ENCODE measurements around the gene MAN2A2.

Gene MAN2A2

DNA sequence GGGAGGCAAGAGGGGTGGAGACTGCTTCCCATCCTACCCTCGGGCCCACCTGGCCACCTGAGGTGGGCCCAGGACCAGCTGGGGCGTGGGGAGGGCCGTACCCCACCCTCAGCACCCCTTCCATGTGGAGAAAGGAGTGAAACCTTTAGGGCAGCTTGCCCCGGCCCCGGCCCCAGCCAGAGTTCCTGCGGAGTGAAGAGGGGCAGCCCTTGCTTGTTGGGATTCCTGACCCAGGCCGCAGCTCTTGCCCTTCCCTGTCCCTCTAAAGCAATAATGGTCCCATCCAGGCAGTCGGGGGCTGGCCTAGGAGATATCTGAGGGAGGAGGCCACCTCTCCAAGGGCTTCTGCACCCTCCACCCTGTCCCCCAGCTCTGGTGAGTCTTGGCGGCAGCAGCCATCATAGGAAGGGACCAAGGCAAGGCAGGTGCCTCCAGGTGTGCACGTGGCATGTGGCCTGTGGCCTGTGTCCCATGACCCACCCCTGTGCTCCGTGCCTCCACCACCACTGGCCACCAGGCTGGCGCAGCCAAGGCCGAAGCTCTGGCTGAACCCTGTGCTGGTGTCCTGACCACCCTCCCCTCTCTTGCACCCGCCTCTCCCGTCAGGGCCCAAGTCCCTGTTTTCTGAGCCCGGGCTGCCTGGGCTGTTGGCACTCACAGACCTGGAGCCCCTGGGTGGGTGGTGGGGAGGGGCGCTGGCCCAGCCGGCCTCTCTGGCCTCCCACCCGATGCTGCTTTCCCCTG, 21.0 kb upstream of the MAN2A2 start:
- in situ Hi-C loops (cut with HindIII; ENCODE audit: low pct_unique_long_range_greater_than_20kb, low sequenced_read_pairs) = no loop called here
- no peak for DNase-seq (ENCODE audit: low read depth in 1 of 2, low spot score in 1 of 2)
- TF ChIP-seq JUND (IDR thresholded peaks at IDR 0.05; ENCODE audit: low read depth) = no peak

DNA sequence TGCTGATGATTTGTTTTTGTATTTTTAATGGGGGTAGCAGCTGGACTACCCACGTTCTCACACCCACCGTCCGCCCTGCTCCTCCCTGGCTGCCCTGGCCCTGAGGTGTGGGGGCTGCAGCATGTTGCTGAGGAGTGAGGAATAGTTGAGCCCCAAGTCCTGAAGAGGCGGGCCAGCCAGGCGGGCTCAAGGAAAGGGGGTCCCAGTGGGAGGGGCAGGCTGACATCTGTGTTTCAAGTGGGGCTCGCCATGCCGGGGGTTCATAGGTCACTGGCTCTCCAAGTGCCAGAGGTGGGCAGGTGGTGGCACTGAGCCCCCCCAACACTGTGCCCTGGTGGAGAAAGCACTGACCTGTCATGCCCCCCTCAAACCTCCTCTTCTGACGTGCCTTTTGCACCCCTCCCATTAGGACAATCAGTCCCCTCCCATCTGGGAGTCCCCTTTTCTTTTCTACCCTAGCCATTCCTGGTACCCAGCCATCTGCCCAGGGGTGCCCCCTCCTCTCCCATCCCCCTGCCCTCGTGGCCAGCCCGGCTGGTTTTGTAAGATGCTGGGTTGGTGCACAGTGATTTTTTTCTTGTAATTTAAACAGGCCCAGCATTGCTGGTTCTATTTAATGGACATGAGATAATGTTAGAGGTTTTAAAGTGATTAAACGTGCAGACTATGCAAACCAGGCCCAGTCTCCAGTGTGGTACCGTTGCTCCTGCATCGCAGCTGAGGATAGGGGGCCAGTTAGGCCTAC, 20.1 kb upstream of the MAN2A2 start:
- no peak for TF ChIP-seq JUND (IDR thresholded peaks at IDR 0.05; ENCODE audit: low read depth)
- in situ Hi-C loops (cut with HindIII; ENCODE audit: low pct_unique_long_range_greater_than_20kb, low sequenced_read_pairs) = no loop called here
- no peak for DNase-seq (ENCODE audit: low read depth in 1 of 2, low spot score in 1 of 2)

DNA sequence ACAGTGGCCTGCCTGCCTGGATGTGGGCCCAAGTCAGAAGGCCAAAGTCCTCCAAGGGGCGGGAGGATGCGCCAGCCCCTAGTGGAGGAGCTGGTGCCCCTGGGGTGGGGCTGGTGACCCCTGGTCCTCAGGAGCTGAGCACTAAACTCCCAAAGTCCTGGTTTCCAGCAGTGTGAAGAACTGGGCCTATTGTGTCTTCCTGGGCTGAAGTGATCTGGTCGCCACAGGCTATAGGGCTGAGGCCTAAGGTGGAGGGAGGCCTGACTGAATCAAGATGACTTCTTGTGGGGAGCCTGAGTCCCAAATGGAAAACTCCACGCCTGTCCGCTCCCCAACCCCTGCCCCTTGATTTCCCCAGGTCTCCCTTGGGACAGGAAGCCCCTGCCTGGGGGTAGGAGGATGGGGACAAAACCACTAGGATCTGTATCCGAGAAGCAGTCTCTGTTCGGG, 19.6 kb upstream of the MAN2A2 start:
- in situ Hi-C loops (cut with HindIII; ENCODE audit: low pct_unique_long_range_greater_than_20kb, low sequenced_read_pairs) = no loop called here
- no peak for TF ChIP-seq JUND (IDR thresholded peaks at IDR 0.05; ENCODE audit: low read depth)
- no peak for DNase-seq (ENCODE audit: low read depth in 1 of 2, low spot score in 1 of 2)

DNA sequence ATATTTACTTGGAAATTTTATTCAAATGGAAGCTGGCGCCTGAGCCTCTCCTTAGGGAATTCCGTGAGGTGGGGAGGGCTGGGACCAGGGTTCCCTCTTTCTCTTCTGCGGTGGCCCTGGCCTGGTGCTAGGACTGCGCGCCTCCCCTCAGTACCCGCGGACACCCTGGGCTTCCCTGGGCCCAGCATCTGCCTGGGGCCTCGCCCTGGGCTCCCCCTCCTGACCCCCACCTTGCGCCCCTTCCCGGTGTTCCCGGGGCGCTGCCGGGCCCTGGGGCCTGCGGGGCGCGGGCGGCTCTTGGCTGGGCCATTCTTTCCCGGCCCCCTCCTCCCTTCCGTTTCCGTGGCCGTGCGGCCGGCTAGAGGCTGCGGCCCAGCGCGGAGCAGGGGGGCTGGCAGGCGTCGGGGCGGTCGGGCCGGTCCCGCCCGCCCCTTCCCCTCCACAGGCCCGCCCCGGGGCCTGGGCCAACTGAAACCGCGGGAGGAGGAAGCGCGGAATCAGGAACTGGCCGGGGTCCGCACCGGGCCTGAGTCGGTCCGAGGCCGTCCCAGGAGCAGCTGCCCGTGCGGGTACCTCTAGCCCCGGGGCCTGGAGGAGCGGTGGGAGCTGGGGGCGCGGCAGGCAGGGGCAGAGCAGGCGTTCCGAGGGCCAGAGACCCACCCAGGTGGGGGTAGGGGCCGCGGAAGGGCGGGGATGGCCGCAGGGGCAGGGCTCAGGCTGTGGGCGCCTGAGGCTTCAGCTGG, 19.0 kb upstream of the MAN2A2 start, which contains the start of gene FES:
FES (plus strand) TSS at position 529 of the 743 bp plus-strand sequence. CDS start 542 bp downstream, outside the sequence.
- in situ Hi-C loops (cut with HindIII; ENCODE audit: low pct_unique_long_range_greater_than_20kb, low sequenced_read_pairs) = no loop called here
- no peak for TF ChIP-seq JUND (IDR thresholded peaks at IDR 0.05; ENCODE audit: low read depth)

DNA sequence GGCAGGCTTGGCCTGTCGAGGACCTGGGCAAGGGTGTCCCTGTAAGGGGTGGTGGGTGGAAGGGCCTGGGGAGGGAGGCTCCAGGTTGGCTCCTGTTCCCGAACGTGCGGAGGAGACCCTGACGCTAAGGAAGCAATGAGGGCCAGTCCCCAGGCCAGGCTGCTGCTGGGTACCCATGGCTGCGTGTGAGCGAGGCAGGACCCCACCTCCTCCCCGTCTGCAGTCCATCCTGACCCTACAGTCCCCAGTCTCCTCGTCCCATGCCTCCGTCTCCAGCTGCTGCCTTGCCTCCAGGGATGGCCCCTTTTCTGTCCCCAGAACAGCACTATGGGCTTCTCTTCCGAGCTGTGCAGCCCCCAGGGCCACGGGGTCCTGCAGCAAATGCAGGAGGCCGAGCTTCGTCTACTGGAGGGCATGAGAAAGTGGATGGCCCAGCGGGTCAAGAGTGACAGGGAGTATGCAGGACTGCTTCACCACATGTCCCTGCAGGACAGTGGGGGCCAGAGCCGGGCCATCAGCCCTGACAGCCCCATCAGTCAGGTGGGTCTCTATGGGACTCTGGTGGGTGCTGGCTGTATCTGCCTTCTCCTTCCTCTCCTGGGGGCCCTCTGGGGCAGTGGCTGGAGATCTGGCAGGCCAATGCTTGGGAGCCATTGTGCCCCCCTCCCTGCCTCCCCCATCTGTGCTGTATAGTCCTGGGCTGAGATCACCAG, 18.2 kb upstream of the MAN2A2 start:
- no peak for TF ChIP-seq JUND (IDR thresholded peaks at IDR 0.05; ENCODE audit: low read depth)
- in situ Hi-C loops (cut with HindIII; ENCODE audit: low pct_unique_long_range_greater_than_20kb, low sequenced_read_pairs) = no loop called here
- no peak for DNase-seq (ENCODE audit: low read depth in 1 of 2, low spot score in 1 of 2)

More for the DNA sequence above, 19.0 kb upstream of the MAN2A2 start, which contains the start of gene FES:
- no peak for DNase-seq (ENCODE audit: low read depth in 1 of 2, low spot score in 1 of 2)

DNA sequence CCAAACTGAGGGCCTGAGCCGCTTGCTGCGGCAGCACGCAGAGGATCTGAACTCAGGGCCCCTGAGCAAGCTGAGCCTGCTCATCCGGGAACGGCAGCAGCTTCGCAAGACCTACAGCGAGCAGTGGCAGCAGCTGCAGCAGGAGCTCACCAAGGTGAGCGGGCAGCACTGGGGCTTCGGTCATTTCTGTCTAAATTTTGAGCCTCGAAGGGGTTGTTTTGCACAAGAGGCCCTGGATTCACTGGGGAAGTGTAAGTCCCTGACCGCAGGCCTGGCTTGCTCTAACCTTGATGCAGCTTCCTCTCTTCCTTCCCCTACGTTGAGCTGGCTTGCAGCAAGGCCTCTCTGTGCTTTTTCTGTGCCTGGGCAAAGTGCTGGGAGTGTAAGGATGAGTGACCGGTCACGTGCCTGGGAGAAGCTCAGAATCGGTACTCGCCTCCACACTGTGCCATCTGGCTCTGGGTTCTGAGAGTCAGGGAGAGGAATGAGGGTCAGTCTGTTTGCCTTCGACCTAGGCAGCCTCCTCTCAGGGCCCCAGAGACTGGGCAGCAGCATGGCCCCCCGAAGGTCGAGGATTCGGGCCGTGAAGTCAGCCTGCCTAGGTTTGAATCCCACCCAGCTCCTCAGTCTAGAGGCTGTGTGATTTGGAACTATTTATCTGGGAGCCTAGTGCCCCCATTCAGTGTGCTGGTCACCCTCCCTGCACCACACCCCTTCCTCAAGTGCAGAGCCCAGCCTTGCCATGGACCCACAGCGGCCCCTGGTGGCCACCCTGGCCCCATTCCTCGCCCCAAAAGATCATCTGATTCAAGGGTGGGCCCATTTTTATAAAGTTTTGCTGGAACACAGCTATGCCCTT, 17.4 kb upstream of the MAN2A2 start:
- no peak for TF ChIP-seq JUND (IDR thresholded peaks at IDR 0.05; ENCODE audit: low read depth)
- DNase-seq (ENCODE audit: low read depth in 1 of 2, low spot score in 1 of 2) = peak in 1 of 2 experiments; percentile 50
- in situ Hi-C loops (cut with HindIII; ENCODE audit: low pct_unique_long_range_greater_than_20kb, low sequenced_read_pairs) = no loop called here

DNA sequence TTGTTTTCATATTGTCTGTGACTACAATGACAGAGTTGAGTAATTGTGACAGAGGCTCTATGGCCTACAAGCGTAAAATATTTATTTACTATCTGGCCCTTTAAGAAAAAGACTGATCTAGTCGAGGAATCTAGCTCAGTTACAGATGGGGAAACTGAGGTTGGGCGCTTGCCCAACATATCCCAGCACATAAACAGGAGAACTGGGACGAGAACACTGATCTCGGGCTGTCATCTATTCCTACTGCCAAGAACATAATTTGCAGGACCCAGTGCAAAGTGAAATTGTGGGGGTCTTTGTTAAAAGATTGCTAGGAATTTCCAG, 16.8 kb upstream of the MAN2A2 start:
- in situ Hi-C loops (cut with HindIII; ENCODE audit: low pct_unique_long_range_greater_than_20kb, low sequenced_read_pairs) = no loop called here
- TF ChIP-seq JUND (IDR thresholded peaks at IDR 0.05; ENCODE audit: low read depth) = no peak

DNA sequence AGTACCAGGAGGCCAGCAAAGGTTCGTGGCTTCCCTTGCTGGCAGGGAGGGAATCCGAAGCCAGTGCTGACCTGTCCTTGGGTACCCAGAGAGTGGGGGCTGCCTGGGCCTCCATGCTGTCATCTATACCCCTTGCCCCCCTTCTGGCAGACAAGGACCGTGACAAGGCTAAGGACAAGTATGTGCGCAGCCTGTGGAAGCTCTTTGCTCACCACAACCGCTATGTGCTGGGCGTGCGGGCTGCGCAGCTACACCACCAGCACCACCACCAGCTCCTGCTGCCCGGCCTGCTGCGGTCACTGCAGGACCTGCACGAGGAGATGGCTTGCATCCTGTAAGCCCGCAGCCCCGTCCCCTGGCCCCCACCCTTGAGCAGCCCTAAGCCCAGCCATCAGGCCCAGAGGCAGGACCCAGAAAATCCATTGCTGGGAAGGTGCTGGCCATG, 16.0 kb upstream of the MAN2A2 start:
- no peak for TF ChIP-seq JUND (IDR thresholded peaks at IDR 0.05; ENCODE audit: low read depth)
- DNase-seq (ENCODE audit: low read depth in 1 of 2, low spot score in 1 of 2) = no peak
- in situ Hi-C loops (cut with HindIII; ENCODE audit: low pct_unique_long_range_greater_than_20kb, low sequenced_read_pairs) = no loop called here

More for the DNA sequence above, 16.8 kb upstream of the MAN2A2 start:
- DNase-seq (ENCODE audit: low read depth in 1 of 2, low spot score in 1 of 2) = no peak

DNA sequence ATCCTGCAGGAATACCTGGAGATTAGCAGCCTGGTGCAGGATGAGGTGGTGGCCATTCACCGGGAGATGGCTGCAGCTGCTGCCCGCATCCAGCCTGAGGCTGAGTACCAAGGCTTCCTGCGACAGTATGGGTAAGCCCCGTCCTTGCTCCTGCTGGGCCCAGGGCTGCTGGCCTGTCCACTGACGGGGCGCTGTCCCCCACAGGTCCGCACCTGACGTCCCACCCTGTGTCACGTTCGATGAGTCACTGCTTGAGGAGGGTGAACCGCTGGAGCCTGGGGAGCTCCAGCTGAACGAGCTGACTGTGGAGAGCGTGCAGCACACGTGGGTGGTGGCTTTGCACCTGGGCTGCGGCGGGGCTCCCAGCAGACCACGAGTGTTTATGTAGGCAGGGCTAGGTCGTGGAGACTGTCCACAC, 13.8 kb upstream of the MAN2A2 start:
- in situ Hi-C loops (cut with HindIII; ENCODE audit: low pct_unique_long_range_greater_than_20kb, low sequenced_read_pairs) = no loop called here
- no peak for TF ChIP-seq JUND (IDR thresholded peaks at IDR 0.05; ENCODE audit: low read depth)

DNA sequence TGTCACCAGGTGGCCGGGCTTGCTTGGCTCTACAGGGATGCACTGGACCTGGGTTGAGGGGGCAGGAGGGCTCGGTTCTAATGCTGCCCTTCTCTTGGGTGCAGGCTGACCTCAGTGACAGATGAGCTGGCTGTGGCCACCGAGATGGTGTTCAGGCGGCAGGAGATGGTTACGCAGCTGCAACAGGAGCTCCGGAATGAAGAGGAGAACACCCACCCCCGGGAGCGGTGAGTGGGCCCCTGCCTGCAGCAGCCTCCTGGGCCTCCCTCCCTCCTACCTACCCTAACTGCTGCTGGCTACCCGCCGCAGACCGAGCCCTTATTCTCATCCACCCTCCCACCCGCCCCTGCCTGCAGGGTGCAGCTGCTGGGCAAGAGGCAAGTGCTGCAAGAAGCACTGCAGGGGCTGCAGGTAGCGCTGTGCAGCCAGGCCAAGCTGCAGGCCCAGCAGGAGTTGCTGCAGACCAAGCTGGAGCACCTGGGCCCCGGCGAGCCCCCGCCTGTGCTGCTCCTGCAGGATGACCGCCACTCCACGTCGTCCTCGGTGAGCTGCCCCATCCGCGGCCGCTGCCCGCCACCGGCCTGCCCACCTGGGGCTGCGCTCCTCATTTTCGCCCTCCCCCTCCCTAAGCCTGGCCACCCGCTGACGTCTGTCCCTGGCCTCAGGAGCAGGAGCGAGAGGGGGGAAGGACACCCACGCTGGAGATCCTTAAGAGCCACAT, 13.2 kb upstream of the MAN2A2 start:
- no peak for TF ChIP-seq JUND (IDR thresholded peaks at IDR 0.05; ENCODE audit: low read depth)
- in situ Hi-C loops (cut with HindIII; ENCODE audit: low pct_unique_long_range_greater_than_20kb, low sequenced_read_pairs) = no loop called here
- DNase-seq (ENCODE audit: low read depth in 1 of 2, low spot score in 1 of 2) = no peak

More for the DNA sequence above, 13.8 kb upstream of the MAN2A2 start:
- no peak for DNase-seq (ENCODE audit: low read depth in 1 of 2, low spot score in 1 of 2)

DNA sequence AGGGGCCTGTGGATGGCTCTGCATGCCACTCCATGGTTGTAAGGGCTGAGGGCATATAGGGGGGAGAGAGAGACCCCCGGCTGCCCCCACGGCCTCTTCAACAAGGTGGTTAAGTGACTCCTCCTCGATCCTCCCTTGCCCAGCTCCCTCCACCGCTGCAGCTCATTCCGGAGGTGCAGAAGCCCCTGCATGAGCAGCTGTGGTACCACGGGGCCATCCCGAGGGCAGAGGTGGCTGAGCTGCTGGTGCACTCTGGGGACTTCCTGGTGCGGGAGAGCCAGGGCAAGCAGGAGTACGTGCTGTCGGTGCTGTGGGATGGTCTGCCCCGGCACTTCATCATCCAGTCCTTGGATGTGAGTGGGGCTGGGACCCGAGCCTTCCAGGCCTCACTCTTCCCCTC, 12.3 kb upstream of the MAN2A2 start:
- DNase-seq (ENCODE audit: low read depth in 1 of 2, low spot score in 1 of 2) = no peak
- in situ Hi-C loops (cut with HindIII; ENCODE audit: low pct_unique_long_range_greater_than_20kb, low sequenced_read_pairs) = no loop called here
- no peak for TF ChIP-seq JUND (IDR thresholded peaks at IDR 0.05; ENCODE audit: low read depth)

Data from T47D (cell line).